Activated T-cell treated with anti-CD3 and anti-CD28 coated beads, Interleukin-2, amount 50 U/mL, for 72 hours (primary cell): ENCODE measurements around the gene PEPD. TPM values are rescaled to one million over a fixed set of nuclear protein-coding genes. Genes with fewer than 3 reads are reported as not detected.

ENCODE experiments used
- ATAC-seq, 2 donors: fragments of 150-1000 bp; cut with Tn5 transposase; replicated peaks in 1 of 2; 2 replicates each; pipeline ENCODE4 v1.10.0; 2021; ENCODE audit warnings: moderate library complexity in 2 of 2, mild to moderate bottlenecking in 1 of 2
- DNase-seq, 2 donors: peaks; one replicate each; pipeline ENCODE4 v3.0.0; 2021 to 2022; ENCODE audit warnings: mixed read lengths in 1 of 2
- H3K27ac Mint-ChIP-seq: one replicate; pipeline ENCODE4 v1.8.0; 2022; ENCODE audit warnings: mild to moderate bottlenecking, moderate library complexity, mixed read lengths
- H3K27me3 Mint-ChIP-seq: one replicate; pipeline ENCODE4 v1.8.0; 2022; ENCODE audit warnings: low read depth, mixed read lengths
- H3K36me3 Mint-ChIP-seq, 2 donors: one replicate each; pipeline ENCODE4 v1.8.0; 2022; ENCODE audit warnings: mixed read lengths in 2 of 2, mild to moderate bottlenecking in 1 of 2; ENCODE audit not compliant: insufficient read depth in 2 of 2
- H3K4me1 Mint-ChIP-seq: one replicate; pipeline ENCODE4 v1.8.0; 2022; ENCODE audit warnings: low read depth, mixed read lengths
- H3K4me3 Mint-ChIP-seq, 2 donors: one replicate each; pipeline ENCODE4 v1.8.0; 2022; ENCODE audit warnings: mild to moderate bottlenecking in 2 of 2, mixed read lengths in 2 of 2, moderate library complexity in 2 of 2
- H3K9me3 Mint-ChIP-seq, 2 donors: one replicate each; pipeline ENCODE4 v1.8.0; 2022; ENCODE audit warnings: mixed read lengths in 2 of 2
- total RNA-seq, 2 donors: library from RNA; stranded (reverse); gene quantifications; one replicate each; pipeline ENCODE4 v1.2.3, GENCODE V29; 2022

Gene PEPD
- total RNA-seq, 2 donors from 2014 or later, result 19.8 to 21.1 TPM

DNA sequence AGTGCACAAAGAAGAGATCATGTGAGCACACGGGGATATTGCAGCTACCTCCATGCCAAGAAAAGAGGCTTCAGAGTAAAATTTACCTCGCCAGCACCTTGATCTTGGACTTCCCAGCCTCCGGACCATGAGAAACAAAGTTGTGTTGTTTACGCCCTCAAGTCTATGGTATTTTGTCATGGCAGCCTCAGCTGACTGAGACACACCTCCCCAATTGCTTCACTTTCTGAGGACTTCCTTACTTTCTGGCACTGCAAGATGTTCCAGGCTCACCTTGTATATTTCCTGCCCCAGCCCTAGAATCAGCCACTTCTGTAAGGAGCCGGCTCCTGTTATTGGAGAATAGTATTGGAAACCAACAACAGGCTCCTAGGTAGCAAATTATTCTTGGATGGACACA is 154.7 kb downstream of the PEPD start:
- no peak overlapping the region for H3K27ac Mint-ChIP-seq
- no peak for ATAC-seq
- DNase-seq, result no peak
- no peak overlapping the region for H3K4me3 Mint-ChIP-seq
- peaks cover 5% of the 10 kb centered on the region for H3K27me3 Mint-ChIP-seq
- H3K9me3 Mint-ChIP-seq, result no peaks in the 10 kb centered on the region
- no peaks in the 10 kb centered on the region for H3K36me3 Mint-ChIP-seq
- H3K4me1 Mint-ChIP-seq, result peaks cover 8% of the 10 kb centered on the region

DNA sequence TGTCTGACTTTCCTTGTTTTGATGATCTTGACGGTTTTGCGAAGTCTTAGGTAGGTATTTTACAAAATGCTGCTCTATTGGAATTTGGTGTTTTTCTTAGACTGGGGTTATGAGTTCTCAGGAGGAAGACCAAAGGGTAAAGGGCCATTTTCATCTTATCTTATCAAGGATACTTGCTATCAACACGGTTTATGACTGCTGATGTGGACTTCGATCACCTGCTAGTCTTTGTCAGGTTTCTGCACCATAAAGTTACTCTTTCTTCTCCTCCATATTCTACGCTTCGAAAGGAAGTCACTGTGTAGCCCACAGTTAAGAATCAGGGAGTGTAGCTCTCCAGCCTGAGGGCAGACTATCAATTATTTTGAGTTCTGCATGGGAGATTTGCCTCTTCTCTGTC is 155.5 kb downstream of the PEPD start:
- Mint-ChIP-seq H3K36me3 (no peaks in the 10 kb centered on the region), H3K27ac (no peak overlapping the region), H3K9me3 (no peaks in the 10 kb centered on the region), H3K4me1 (peaks cover 8% of the 10 kb centered on the region), H3K4me3 (no peak overlapping the region), H3K27me3 (peaks cover 5% of the 10 kb centered on the region)
- ATAC-seq, result no peak
- DNase-seq, result no peak

DNA sequence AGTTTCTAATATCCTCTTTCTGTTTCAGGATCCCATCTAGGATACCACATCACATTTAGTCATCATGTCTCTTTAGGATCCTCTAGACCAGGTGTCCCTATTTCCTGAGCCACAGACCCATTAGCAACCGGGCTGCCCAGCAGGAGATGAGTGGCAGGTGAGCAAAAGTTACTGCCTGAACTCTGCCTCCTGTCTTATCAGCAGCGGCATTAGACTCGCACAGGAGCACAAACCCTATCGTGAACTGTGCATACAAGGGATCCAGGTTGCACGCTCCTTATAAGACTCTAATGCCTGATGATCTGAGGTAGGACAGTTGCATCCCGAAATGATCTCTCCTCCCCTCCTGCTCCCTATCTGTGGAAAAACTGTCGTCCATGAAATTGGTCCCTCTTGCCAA is 155.9 kb downstream of the PEPD start:
- Mint-ChIP-seq H3K4me1 (peaks cover 8% of the 10 kb centered on the region), H3K9me3 (no peaks in the 10 kb centered on the region), H3K4me3 (no peak overlapping the region), H3K36me3 (no peaks in the 10 kb centered on the region), H3K27ac (no peak overlapping the region), H3K27me3 (peaks cover 5% of the 10 kb centered on the region)
- DNase-seq, result no peak
- no peak for ATAC-seq

DNA sequence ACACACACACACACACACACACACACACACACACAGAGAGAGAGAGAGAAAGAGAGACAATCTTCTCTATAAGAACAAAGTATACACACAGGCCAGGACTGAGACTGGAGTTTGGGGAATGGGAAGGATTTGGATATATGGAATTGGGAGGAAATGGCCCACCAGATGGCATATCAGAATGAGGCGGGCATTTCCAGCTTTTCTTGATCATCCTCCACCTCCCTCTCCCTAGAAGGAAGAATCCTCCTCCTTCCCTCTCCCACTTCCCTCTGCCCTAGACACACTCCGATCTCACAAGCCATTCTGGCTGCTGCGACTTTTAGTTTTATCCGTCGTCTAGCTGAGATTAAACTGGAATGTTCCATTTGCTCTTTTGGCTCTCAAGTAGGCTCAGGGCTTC is 158.1 kb downstream of the PEPD start:
- Mint-ChIP-seq H3K9me3 (no peaks in the 10 kb centered on the region), H3K4me3 (no peak overlapping the region), H3K36me3 (no peaks in the 10 kb centered on the region), H3K27me3 (peaks cover 5% of the 10 kb centered on the region), H3K4me1 (peaks cover 7% of the 10 kb centered on the region), H3K27ac (no peak overlapping the region)
- DNase-seq, result no peak
- no peak for ATAC-seq

DNA sequence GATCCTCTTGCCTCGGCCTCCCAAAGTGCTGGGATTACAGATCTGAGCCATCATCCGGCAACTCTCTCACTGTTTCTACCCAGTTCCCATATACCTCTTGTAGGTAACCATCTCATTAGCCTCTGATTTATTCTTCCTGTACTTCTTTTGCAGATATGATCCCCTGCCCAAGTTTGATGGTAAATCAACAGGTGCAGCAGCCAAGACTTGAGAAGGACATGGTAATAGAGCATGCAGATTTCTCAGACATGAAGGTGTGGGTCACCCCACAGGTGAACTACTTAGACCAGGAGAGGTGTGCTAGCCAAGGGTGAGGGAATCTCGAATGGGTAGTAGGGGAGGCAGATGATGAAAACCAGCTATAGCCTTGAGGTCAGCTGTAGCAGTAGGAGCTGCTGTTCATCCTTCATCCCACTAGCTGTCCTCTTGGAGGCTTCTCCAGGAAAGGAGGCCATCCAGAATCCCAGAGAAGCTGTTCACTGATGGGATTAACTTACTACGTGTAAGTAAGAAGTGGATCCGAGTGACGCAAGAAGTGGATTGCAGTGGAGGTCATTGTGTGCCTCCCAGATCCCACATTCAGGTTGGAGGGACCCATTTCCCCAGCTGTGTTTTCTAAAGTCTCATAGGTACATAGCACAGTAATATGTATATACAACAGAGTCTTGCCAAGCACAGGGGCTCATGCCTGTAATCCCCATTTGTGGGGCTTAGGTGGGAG is 158.9 kb downstream of the PEPD start:
- no peak for ATAC-seq
- no peak for DNase-seq
- H3K36me3 Mint-ChIP-seq, result no peaks in the 10 kb centered on the region

DNA sequence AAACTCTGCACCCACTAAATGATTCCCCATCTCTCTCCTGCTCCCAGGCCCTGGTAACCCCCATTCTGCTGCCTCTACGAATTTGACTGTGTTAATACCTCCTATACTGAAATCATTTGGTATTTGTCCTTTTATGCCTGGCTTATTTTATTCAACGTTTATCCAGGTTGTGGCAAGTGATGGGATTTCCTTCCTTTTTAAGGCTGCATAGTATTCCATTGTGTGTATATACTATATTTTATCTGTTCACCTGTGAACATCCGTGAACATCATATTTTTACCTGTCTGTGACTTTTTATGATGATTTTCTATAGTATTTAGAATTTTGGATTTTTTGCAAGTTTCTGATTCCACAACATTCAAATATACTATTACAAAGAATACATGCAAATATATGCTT is 162.0 kb downstream of the PEPD start:
- peaks cover 6 to 7% of the 10 kb centered on the region in 2 donors for H3K9me3 Mint-ChIP-seq
- DNase-seq (no peak), ATAC-seq (no peak)
- H3K36me3 Mint-ChIP-seq, result peaks cover 3 to 5% of the 10 kb centered on the region in 2 donors
- no peaks in the 10 kb centered on the region for H3K4me1 Mint-ChIP-seq
- H3K27me3 Mint-ChIP-seq, result peaks cover 12% of the 10 kb centered on the region
- H3K4me3 Mint-ChIP-seq, result no peak overlapping the region
- H3K27ac Mint-ChIP-seq, result no peak overlapping the region

More for the DNA sequence above, 158.9 kb downstream of the PEPD start:
- no peaks in the 10 kb centered on the region for H3K27me3 Mint-ChIP-seq
- no peaks in the 10 kb centered on the region for H3K4me1 Mint-ChIP-seq
- no peak overlapping the region for H3K27ac Mint-ChIP-seq
- H3K9me3 Mint-ChIP-seq, result no peaks in the 10 kb centered on the region
- no peak overlapping the region for H3K4me3 Mint-ChIP-seq

DNA sequence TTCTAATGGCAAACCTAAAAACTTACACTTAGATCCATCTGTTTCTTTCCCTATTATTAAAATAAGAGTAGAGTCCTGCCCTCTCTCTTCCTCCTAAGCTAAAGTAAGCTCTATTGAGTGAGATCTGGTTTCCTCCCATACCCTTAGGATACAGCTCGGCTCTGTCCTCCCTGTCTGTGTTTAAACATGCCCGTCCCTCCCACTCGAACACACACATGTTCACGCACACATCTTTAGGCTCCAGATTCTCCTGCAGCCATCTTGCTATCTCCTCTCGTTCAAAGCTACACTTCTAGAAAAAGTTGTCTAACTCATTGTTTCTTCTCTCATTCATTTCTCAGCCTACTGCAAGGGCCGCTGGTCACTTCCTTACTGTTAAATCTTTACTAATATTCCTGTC is 163.2 kb downstream of the PEPD start:
- DNase-seq, result no peak

DNA sequence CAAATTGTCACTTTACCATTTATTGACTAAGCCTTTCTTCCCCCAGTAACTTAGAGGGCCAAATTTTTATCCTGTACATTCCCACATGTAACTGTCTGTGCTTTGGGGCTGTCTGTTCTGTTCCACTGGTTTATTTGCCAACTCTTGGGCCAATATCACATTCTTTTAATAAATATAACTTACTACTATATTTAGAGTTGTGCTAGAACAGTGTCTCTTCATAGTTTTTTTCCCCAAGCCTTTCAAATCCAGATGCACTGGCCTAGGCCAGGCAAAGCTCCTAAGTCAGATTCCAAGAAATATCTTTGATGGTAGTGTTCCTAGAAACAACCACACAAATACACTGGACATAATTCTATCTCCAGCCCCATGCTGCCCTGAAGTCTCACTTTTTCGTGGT is 164.0 kb downstream of the PEPD start:
- no peak for DNase-seq

More for the DNA sequence above, 163.2 kb downstream of the PEPD start:
- Mint-ChIP-seq H3K27ac (no peak overlapping the region), H3K4me3 (no peak overlapping the region), H3K4me1 (no peaks in the 10 kb centered on the region), H3K9me3 (peaks cover 6 to 7% of the 10 kb centered on the region in 2 donors), H3K27me3 (peaks cover 12% of the 10 kb centered on the region), H3K36me3 (peaks cover 3 to 5% of the 10 kb centered on the region in 2 donors)
- no peak for ATAC-seq

DNA sequence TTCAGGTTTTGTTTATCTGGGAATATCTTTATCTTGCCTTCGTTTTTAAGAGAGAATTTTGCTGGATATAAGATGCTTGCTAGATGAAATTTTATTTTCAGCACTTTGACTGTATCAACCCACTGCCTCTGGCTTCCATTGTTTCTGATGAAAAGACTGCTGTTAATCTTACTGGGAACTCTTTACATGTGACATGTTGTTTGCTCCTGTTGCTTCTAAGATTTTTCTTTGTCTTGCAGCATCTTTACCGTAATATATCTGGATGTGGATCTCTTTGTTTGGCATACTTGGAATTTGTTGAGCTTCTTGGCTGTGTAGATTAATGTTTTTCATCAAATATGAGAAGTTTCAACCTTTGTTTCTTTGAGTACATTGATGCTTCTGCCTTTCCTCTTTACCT is 166.1 kb downstream of the PEPD start:
- H3K36me3 Mint-ChIP-seq, result peaks cover 3 to 5% of the 10 kb centered on the region in 2 donors
- DNase-seq, result no peak
- peaks cover 14% of the 10 kb centered on the region for H3K27me3 Mint-ChIP-seq
- no peak for ATAC-seq
- H3K4me1 Mint-ChIP-seq, result no peaks in the 10 kb centered on the region
- peaks cover 6 to 7% of the 10 kb centered on the region in 2 donors for H3K9me3 Mint-ChIP-seq
- H3K4me3 Mint-ChIP-seq, result no peak overlapping the region
- H3K27ac Mint-ChIP-seq, result no peak overlapping the region

More for the DNA sequence above, 164.0 kb downstream of the PEPD start:
- H3K36me3 Mint-ChIP-seq, result peaks cover 3 to 5% of the 10 kb centered on the region in 2 donors
- no peak overlapping the region for H3K27ac Mint-ChIP-seq
- no peak overlapping the region for H3K4me3 Mint-ChIP-seq
- H3K4me1 Mint-ChIP-seq, result no peaks in the 10 kb centered on the region
- ATAC-seq, result no peak
- H3K9me3 Mint-ChIP-seq, result peaks cover 6 to 7% of the 10 kb centered on the region in 2 donors
- H3K27me3 Mint-ChIP-seq, result peaks cover 12% of the 10 kb centered on the region

DNA sequence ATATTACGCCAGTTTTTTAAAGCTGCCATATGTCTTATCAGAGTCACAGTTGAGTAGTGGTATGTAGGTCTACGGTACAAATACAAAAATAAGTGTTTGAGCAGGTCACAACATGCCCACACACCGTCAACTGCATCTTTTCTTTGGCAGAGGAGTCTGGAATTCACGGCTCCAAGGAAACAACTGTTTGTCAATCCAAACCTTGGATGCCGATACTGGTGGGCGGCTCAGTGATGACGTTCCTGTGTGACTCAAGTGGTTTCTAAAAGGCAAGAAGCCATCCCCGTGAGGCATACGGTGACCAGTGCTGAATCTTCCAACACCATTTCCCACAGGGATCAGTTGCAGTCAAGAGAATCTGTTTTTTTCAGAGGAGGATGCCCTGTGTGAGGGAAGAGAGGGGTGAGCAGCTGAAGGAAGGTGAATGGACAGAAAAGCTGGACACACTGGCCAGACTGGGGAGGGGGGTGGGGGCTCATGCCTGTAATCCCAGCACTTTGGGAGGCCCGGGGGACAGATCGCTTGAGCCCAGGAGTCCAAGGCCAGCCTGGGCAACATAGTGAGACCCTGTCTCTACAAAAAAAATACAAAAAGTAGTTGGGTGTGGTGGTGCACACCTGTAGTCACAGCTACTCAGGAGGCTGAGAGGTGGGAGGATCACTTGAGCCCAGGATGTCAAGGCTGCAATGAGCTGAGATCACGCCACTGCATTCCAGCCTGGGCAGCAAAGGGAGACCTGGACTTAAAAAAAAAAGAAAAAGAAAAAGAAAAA is 170.9 kb downstream of the PEPD start:
- ATAC-seq (no peak), DNase-seq (no peak)
- Mint-ChIP-seq H3K27ac (no peak overlapping the region), H3K9me3 (peaks cover 3% of the 10 kb centered on the region in 2 donors), H3K4me1 (no peaks in the 10 kb centered on the region), H3K27me3 (peaks cover 14% of the 10 kb centered on the region), H3K36me3 (no peaks in the 10 kb centered on the region), H3K4me3 (no peak overlapping the region)

DNA sequence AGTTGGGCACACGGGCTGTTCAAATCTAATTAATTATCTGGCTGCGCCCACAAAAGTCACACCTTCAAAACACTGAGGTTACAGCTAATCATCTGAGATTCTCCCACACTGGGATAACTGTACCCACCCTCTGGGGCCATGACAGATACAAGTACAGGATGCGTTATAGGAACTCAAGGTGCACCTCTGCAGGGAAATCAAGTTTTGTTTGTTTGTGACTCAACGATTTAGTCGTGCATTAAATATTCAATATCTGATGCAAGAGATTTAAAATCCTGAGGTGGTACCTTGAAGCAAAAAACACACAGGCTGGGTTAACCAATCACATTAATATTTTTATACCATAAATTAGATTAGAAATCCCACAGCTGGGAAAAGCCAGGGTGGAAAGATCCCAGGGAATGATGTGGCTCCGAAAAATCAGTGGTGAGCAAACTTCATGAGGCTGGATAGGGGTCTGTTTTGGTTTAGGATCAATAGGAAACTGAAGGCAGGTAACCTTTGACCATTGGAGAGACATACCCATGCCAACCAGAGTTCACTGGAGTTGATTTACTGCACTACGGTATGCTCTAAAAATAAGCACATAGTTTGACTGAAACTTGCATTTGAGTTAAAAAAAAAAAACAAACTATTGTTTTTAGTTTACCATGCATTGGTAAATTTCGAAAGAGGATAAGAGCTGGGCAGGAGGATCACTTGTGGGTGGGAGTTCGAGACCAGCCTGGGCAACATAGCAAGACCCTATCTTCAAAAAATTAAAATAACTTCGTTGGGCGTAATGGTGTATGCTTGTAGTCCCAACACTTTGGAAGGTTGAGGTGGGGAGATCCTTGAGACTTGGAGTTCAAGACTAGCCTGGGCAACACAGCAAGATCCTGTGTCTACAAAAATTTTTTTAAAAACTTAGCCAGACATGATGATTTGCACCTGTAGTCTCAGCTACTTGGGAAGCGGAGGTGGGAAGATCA is 172.0 kb downstream of the PEPD start:
- H3K27ac Mint-ChIP-seq, result no peak overlapping the region
- no peaks in the 10 kb centered on the region for H3K9me3 Mint-ChIP-seq
- peaks cover 20% of the 10 kb centered on the region for H3K27me3 Mint-ChIP-seq
- H3K4me3 Mint-ChIP-seq, result no peak overlapping the region
- no peaks in the 10 kb centered on the region for H3K4me1 Mint-ChIP-seq
- no peaks in the 10 kb centered on the region for H3K36me3 Mint-ChIP-seq
- DNase-seq (no peak), ATAC-seq (no peak)

DNA sequence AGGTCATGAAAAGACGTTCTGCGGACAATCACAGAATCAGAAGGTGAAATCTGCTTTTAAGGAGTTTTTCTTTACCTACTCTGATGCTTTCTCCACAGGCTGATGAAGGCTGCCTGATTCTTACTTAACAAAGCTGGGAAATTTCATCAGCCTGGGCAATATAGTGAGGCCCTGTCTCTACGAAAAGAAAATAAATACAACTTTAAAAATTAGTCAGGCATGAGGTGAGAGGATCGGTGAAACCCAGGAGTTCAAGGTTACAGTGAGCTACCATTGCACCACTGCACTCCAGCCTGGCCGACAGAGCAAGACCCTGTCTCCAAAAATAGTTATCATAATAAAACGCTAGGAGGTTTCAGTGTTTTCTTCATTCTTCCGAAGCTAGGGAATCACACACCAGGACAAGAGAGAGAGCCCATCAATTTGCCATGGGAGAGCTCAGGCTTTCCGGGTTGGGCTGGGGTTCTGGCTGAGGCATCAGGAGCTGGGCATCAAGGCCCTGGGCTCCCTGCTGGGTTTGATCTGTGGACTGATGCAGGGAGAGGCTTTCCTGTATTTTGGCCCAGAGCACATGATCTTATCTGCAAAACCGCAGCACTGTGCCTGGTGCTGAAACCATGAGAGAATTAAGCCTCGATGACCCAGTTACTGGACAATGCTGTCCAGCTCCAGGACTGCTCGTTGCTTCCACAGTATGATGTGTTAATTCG is 173.1 kb downstream of the PEPD start:
- H3K4me3 Mint-ChIP-seq, result no peak overlapping the region
- H3K27me3 Mint-ChIP-seq, result peaks cover 27% of the 10 kb centered on the region
- H3K36me3 Mint-ChIP-seq, result no peaks in the 10 kb centered on the region
- H3K4me1 Mint-ChIP-seq, result no peaks in the 10 kb centered on the region
- no peaks in the 10 kb centered on the region for H3K9me3 Mint-ChIP-seq
- H3K27ac Mint-ChIP-seq, result peak overlapping the region; percentile 70
- no peak for DNase-seq
- ATAC-seq, result no peak
